ENCODE data around the gene IL18.
A peak's percentile ranks its signal among the peaks of the same experiment; 100 is the strongest.
"Not testable (repeated sequence)": the region's sequence is repeated elsewhere in the genome, so short reads cannot be mapped to it uniquely, and the experiment has no call there.

GRCh38 chr11:112195113-112195512 is 31.2 kb upstream of the IL18 start:
- not testable (repeated sequence) for TF ChIP-seq CTCF (IDR thresholded peaks at IDR 0.05)
- TF ChIP-seq POLR2A (IDR thresholded peaks at IDR 0.05), result peak in 1 of 2 donors; percentile 34
